GM19328 (cell line): ENCODE measurements around the gene TBC1D8.

ENCODE experiments used
- ATAC-seq: cut with Tn5 transposase; IDR thresholded peaks from one replicate; pipeline ENCODE4 v1.9.1; 2021; ENCODE audit warnings: mild to moderate bottlenecking, moderate library complexity; ENCODE audit not compliant: unreplicated experiment

The TBC1D8 gene

GRCh38 chr2:101037161-101037755 lies 113.9 kb downstream of the TBC1D8 start:
- ATAC-seq, result no peak

- no peak for ATAC-seq
These were observed 114.6 kb downstream of the TBC1D8 start for GRCh38 chr2:101036562-101036961.

GRCh38 chr2:101032084-101032776 lies 119.0 kb downstream of the TBC1D8 start:
- no peak for ATAC-seq

- no peak for ATAC-seq
These were observed 120.2 kb downstream of the TBC1D8 start for GRCh38 chr2:101030866-101031554.

GRCh38 chr2:101027852-101028251 lies 123.3 kb downstream of the TBC1D8 start:
- no peak for ATAC-seq

- ATAC-seq, result no peak
These were observed 124.2 kb downstream of the TBC1D8 start for GRCh38 chr2:101026923-101027469.

- no peak for ATAC-seq
These were observed 124.9 kb downstream of the TBC1D8 start for GRCh38 chr2:101026253-101026701.

GRCh38 chr2:101025561-101025960 lies 125.6 kb downstream of the TBC1D8 start:
- ATAC-seq, result no peak

GRCh38 chr2:101023327-101024107 lies 127.7 kb downstream of the TBC1D8 start:
- ATAC-seq, result no peak

GRCh38 chr2:101022221-101022620 lies 129.0 kb downstream of the TBC1D8 start:
- ATAC-seq, result no peak

GRCh38 chr2:101018934-101019333 lies 132.2 kb downstream of the TBC1D8 start:
- no peak for ATAC-seq

GRCh38 chr2:101017371-101017770 lies 133.8 kb downstream of the TBC1D8 start:
- ATAC-seq, result no peak

- ATAC-seq, result no peak
These were observed 136.8 kb downstream of the TBC1D8 start for GRCh38 chr2:101014264-101014857.

GRCh38 chr2:101012706-101013181 lies 138.4 kb downstream of the TBC1D8 start:
- no peak for ATAC-seq

GRCh38 chr2:101012054-101012705 lies 139.0 kb downstream of the TBC1D8 start:
- ATAC-seq, result peak; percentile 57

GRCh38 chr2:101011152-101011551 lies 140.0 kb downstream of the TBC1D8 start:
- no peak for ATAC-seq

GRCh38 chr2:101007415-101008345 lies 143.5 kb downstream of the TBC1D8 start:
- ATAC-seq, result no peak

- ATAC-seq, result no peak
These were observed 145.0 kb downstream of the TBC1D8 start for GRCh38 chr2:101006065-101006715.
